ENCODE data around the gene CNOT6. TPM values are rescaled to one million over a fixed set of nuclear protein-coding genes. Genes with fewer than 3 reads are reported as not detected.
"Not testable (repeated sequence)": the region's sequence is repeated elsewhere in the genome, so short reads cannot be mapped to it uniquely, and the experiment has no call there.

Gene CNOT6
- total RNA-seq, 1 donor from 2014 or later = 46.3 TPM

DNA sequence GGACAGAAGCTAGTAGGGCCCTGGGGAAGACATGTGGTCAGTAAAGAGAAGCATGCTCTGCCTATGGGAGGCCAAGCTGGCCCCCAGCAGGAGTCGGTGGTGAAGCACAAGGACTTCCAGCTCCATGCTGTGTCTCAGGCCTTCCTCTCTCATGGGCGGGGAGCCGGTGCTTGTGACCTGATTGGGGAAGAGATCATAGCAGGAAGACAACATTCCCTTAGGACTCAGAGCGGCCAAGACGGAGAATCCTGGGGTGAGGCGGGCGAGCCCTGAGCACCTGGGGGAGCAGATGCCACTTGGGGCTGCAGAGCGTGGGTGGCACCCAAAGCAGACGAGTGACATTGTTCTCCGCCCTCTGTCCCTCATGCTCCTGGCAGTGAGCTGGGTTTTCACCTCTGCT lies 33.3 kb upstream of the CNOT6 start:
- H3K4me1 Mint-ChIP-seq (ENCODE audit: unreplicated experiment) = no peaks in the 10 kb centered on the region
- H3K4me3 Mint-ChIP-seq (ENCODE audit: unreplicated experiment) = no peak overlapping the region
- H3K36me3 Mint-ChIP-seq (ENCODE audit: low read depth, unreplicated experiment) = peaks cover 21% of the 10 kb centered on the region
- DNase-seq (ENCODE audit: low spot score) = no peak
- no peak for TF ChIP-seq CTCF (IDR thresholded peaks at IDR 0.05; ENCODE audit: unreplicated experiment)
- peaks cover 8% of the 10 kb centered on the region for H3K27me3 Mint-ChIP-seq (ENCODE audit: unreplicated experiment)
- peaks cover 14% of the 10 kb centered on the region for H3K9me3 Mint-ChIP-seq (ENCODE audit: unreplicated experiment)
- H3K27ac Mint-ChIP-seq (ENCODE audit: unreplicated experiment) = no peak overlapping the region

DNA sequence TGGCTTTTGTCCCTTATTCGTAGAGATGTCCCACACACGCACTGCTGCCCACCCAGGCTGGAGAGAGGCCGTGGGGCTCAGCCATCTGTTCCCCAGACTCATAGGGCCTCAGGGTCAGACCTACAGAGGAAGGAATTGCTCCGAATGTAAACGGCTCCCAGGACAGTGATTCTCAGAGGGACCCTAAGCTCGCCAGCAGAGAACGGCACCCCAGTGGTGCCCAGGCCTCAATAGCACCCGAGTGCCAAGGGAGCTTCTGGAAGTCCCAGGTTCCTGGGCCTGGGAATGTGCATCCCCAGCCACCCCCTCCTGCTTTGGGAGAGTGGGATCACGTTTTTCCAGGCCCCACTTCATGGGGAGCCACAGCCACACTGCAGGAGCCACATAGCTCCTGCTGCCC lies 32.9 kb upstream of the CNOT6 start:
- peaks cover 8% of the 10 kb centered on the region for H3K27me3 Mint-ChIP-seq (ENCODE audit: unreplicated experiment)
- H3K36me3 Mint-ChIP-seq (ENCODE audit: low read depth, unreplicated experiment) = peaks cover 21% of the 10 kb centered on the region
- no peak overlapping the region for H3K27ac Mint-ChIP-seq (ENCODE audit: unreplicated experiment)
- H3K9me3 Mint-ChIP-seq (ENCODE audit: unreplicated experiment) = peaks cover 14% of the 10 kb centered on the region
- H3K4me1 Mint-ChIP-seq (ENCODE audit: unreplicated experiment) = no peaks in the 10 kb centered on the region
- no peak for DNase-seq (ENCODE audit: low spot score)
- no peak overlapping the region for H3K4me3 Mint-ChIP-seq (ENCODE audit: unreplicated experiment)
- no peak for TF ChIP-seq CTCF (IDR thresholded peaks at IDR 0.05; ENCODE audit: unreplicated experiment)

- H3K4me3 Mint-ChIP-seq (ENCODE audit: unreplicated experiment) = no peak overlapping the region
- H3K36me3 Mint-ChIP-seq (ENCODE audit: low read depth, unreplicated experiment) = peaks cover 8% of the 10 kb centered on the region
- peaks cover 3% of the 10 kb centered on the region for H3K9me3 Mint-ChIP-seq (ENCODE audit: unreplicated experiment)
- peaks cover 11% of the 10 kb centered on the region for H3K27me3 Mint-ChIP-seq (ENCODE audit: unreplicated experiment)
- H3K4me1 Mint-ChIP-seq (ENCODE audit: unreplicated experiment) = peaks cover 2% of the 10 kb centered on the region
- H3K27ac Mint-ChIP-seq (ENCODE audit: unreplicated experiment) = no peak overlapping the region
- DNase-seq (ENCODE audit: low spot score) = no peak
- TF ChIP-seq CTCF (IDR thresholded peaks at IDR 0.05; ENCODE audit: unreplicated experiment) = no peak
Observed at GRCh38 chr5:180463216-180463900, 30.8 kb upstream of the CNOT6 start.

DNA sequence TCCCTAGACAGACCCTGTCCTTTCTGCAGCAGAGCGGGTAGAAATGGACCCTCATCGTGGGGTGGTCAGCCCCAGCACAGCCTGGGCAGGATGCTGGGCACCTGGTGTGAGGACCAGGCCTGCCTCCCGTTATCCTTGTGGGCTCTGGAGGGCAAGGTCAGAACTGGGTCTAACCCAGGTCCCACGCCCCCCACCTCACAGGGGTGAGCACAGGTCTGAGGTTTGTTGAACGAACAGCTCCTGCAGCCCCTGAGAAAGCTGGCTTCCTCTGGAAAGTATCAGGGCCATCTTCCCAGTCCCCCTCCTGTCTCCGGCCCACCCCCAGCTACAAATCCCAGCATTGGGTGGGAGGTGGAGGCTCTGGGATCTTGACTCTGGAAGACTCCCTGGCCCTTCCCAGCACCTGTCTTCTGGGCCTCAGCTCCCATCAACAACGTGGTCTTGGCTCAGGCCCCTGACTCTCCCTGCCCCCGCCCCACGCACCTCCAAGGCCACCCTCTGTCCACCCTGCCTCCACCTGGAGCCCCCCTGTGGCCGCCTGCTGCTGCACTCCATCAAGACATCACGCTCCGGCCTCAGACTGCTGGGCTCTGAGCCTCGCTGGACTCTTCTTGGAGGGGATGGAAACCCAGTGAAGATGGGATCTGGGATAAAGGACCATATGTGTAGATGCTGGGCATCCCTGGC lies 30.1 kb upstream of the CNOT6 start:
- Mint-ChIP-seq H3K27ac (ENCODE audit: unreplicated experiment) (no peak overlapping the region), H3K9me3 (ENCODE audit: unreplicated experiment) (no peaks in the 10 kb centered on the region), H3K27me3 (ENCODE audit: unreplicated experiment) (peaks cover 14% of the 10 kb centered on the region), H3K36me3 (ENCODE audit: low read depth, unreplicated experiment) (peaks cover 4% of the 10 kb centered on the region), H3K4me3 (ENCODE audit: unreplicated experiment) (no peak overlapping the region), H3K4me1 (ENCODE audit: unreplicated experiment) (peaks cover 9% of the 10 kb centered on the region)
- TF ChIP-seq CTCF (IDR thresholded peaks at IDR 0.05; ENCODE audit: unreplicated experiment) = no peak
- DNase-seq (ENCODE audit: low spot score) = no peak

DNA sequence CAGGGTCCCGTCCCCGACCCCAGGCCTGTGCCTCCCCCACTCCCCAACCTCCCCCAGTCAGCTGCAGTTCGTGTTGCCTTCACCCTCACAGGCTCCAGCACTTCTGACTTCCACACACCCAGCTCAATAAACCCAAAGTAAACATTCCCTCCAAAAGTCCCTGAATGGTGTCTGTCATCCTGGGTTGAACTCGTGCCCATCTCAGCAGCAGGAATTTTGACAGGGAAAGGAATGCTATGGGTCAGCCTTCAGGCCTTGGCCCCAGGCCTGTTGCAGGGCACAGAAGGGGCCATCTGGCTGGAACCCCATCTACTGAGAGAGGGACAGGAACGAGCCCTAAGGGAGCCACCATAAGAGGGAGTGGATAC lies 29.6 kb upstream of the CNOT6 start:
- no peak for DNase-seq (ENCODE audit: low spot score)
- no peak for TF ChIP-seq CTCF (IDR thresholded peaks at IDR 0.05; ENCODE audit: unreplicated experiment)
- Mint-ChIP-seq H3K27me3 (ENCODE audit: unreplicated experiment) (peaks cover 12% of the 10 kb centered on the region), H3K4me3 (ENCODE audit: unreplicated experiment) (no peak overlapping the region), H3K27ac (ENCODE audit: unreplicated experiment) (no peak overlapping the region), H3K4me1 (ENCODE audit: unreplicated experiment) (peaks cover 12% of the 10 kb centered on the region), H3K9me3 (ENCODE audit: unreplicated experiment) (no peaks in the 10 kb centered on the region), H3K36me3 (ENCODE audit: low read depth, unreplicated experiment) (peaks cover 3% of the 10 kb centered on the region)

DNA sequence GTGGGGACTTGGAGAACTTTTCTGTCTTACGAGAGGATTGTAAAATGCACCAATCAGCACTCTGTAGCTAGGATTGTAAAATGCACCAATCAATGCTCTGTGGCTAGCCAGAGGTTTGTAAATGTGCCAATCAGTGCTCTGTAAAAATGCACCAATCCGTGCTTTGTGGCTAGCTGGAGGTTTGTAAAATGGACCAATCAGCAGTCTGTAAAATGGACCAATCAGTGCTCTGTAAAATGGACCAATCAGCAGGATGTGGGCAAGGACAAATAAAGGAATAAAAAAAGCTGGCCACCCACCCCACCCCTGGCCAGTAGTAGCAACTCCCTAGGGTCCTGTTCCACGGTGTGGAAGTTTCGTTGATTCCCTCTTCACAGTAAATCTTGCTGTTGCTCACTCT lies 29.1 kb upstream of the CNOT6 start:
- not testable (repeated sequence) for H3K27ac Mint-ChIP-seq (ENCODE audit: unreplicated experiment); DNase-seq (ENCODE audit: low spot score); H3K9me3 Mint-ChIP-seq (ENCODE audit: unreplicated experiment); H3K4me3 Mint-ChIP-seq (ENCODE audit: unreplicated experiment); H3K36me3 Mint-ChIP-seq (ENCODE audit: low read depth, unreplicated experiment)
- H3K4me1 Mint-ChIP-seq (ENCODE audit: unreplicated experiment) = peaks cover 14% of the 10 kb centered on the region
- H3K27me3 Mint-ChIP-seq (ENCODE audit: unreplicated experiment) = peaks cover 11% of the 10 kb centered on the region
